ENCODE data around the gene RBM26. TPM values are rescaled to one million over a fixed set of nuclear protein-coding genes. Genes with fewer than 3 reads are reported as not detected.

Gene RBM26
- polyA plus RNA-seq, 3 donors, result 3.5 to 25.3 (median 5.0) TPM

- no peak overlapping the region for H3K27ac ChIP-seq (ENCODE audit: low read depth in 1 of 2, low read length in 2 of 2)
- no peaks in the 10 kb centered on the region for H3K9me3 ChIP-seq (replicated peaks in 1 of 2; ENCODE audit: control insufficient read depth in 1 of 2, insufficient read depth in 1 of 2, low read length in 2 of 2)
- H3K4me2 ChIP-seq (replicated peaks; ENCODE audit: extremely low read depth, low read length, poor library complexity, severe bottlenecking), result peak overlapping the region; percentile 26
- H3K4me3 ChIP-seq (replicated peaks in 1 of 3; ENCODE audit: low read depth in 2 of 3, low read length in 3 of 3), result peak overlapping the region in 1 of 3 experiments; percentile 1
- peak overlapping the region in 1 of 2 donors; percentile 59 for H3K4me3 Mint-ChIP-seq
- H3K9me3 Mint-ChIP-seq, result peaks cover 0 to 1% (median 0%) of the 10 kb centered on the region in 7 donors
- no peaks in the 10 kb centered on the region for H3K79me2 ChIP-seq (ENCODE audit: insufficient read depth, low read length)
- H4K20me1 ChIP-seq (ENCODE audit: insufficient read depth, low read length), result no peaks in the 10 kb centered on the region
- no CpG with 5 or more reads among the region's 3 CpGs for WGBS (ENCODE audit: insufficient coverage)
- no peak for TF ChIP-seq CTCF (IDR thresholded peaks at IDR 0.05)
- H3K36me3 ChIP-seq (replicated peaks in 1 of 2; ENCODE audit: control insufficient read depth in 1 of 2, insufficient read depth in 2 of 2, low read length in 2 of 2), result no peaks in the 10 kb centered on the region
- peaks cover 0 to 2% (median 1%) of the 10 kb centered on the region in 3 donors for H3K27me3 Mint-ChIP-seq (ENCODE audit: low read depth in 3 of 3)
- peaks cover 12 to 16% of the 10 kb centered on the region in 2 donors for H3K4me1 ChIP-seq (ENCODE audit: control insufficient read depth in 1 of 2, insufficient read depth in 2 of 2, low read length in 2 of 2)
- peak; percentile 6 to 14 (median 7) for DNase-seq
- intact Hi-C loops (cut with micrococcal nuclease), result no loop called here
- peak overlapping the region; percentile 9 for H3K9ac ChIP-seq (ENCODE audit: insufficient read depth, low read length, poor library complexity, severe bottlenecking)
- no peaks in the 10 kb centered on the region for H3K36me3 Mint-ChIP-seq
- H3K4me1 Mint-ChIP-seq, result peaks cover 16% of the 10 kb centered on the region
- H2AFZ ChIP-seq (ENCODE audit: insufficient read depth, low read depth, low read length, poor library complexity, severe bottlenecking), result no peak overlapping the region
- peak overlapping the region in 3 of 7 donors; percentile 3 to 85 (median 17) for H3K27ac Mint-ChIP-seq
- H3K27me3 ChIP-seq (ENCODE audit: control insufficient read depth in 2 of 2, insufficient read depth in 2 of 2, low read length in 2 of 2), result no peaks in the 10 kb centered on the region
Measured at GRCh38 chr13:79282976-79283375, 123.1 kb downstream of the RBM26 start.

- H3K4me3 Mint-ChIP-seq, result no peak overlapping the region
- intact Hi-C loops (cut with micrococcal nuclease), result no loop called here
Measured at GRCh38 chr13:79282508-79282907, 123.5 kb downstream of the RBM26 start.

More at GRCh38 chr13:79282508-79282907, 123.5 kb downstream of the RBM26 start:
- peaks cover 18% of the 10 kb centered on the region for H3K4me1 Mint-ChIP-seq
- H3K36me3 Mint-ChIP-seq, result no peaks in the 10 kb centered on the region
- H4K20me1 ChIP-seq (ENCODE audit: insufficient read depth, low read length), result no peaks in the 10 kb centered on the region
- TF ChIP-seq CTCF (IDR thresholded peaks at IDR 0.05), result no peak
- H3K27ac Mint-ChIP-seq, result peak overlapping the region in 1 of 7 donors; percentile 17
- DNase-seq, result no peak
- peak overlapping the region; percentile 26 for H3K4me2 ChIP-seq (replicated peaks; ENCODE audit: extremely low read depth, low read length, poor library complexity, severe bottlenecking)
- H3K36me3 ChIP-seq (replicated peaks in 1 of 2; ENCODE audit: control insufficient read depth in 1 of 2, insufficient read depth in 2 of 2, low read length in 2 of 2), result no peaks in the 10 kb centered on the region
- no peaks in the 10 kb centered on the region for H3K9me3 ChIP-seq (replicated peaks in 1 of 2; ENCODE audit: control insufficient read depth in 1 of 2, insufficient read depth in 1 of 2, low read length in 2 of 2)
- peaks cover 0 to 1% (median 0%) of the 10 kb centered on the region in 7 donors for H3K9me3 Mint-ChIP-seq
- H2AFZ ChIP-seq (ENCODE audit: insufficient read depth, low read depth, low read length, poor library complexity, severe bottlenecking), result no peak overlapping the region
- peaks cover 12 to 16% of the 10 kb centered on the region in 2 donors for H3K4me1 ChIP-seq (ENCODE audit: control insufficient read depth in 1 of 2, insufficient read depth in 2 of 2, low read length in 2 of 2)
- H3K27ac ChIP-seq (ENCODE audit: low read depth in 1 of 2, low read length in 2 of 2), result no peak overlapping the region
- H3K9ac ChIP-seq (ENCODE audit: insufficient read depth, low read length, poor library complexity, severe bottlenecking), result peak overlapping the region; percentile 9
- H3K4me3 ChIP-seq (replicated peaks in 1 of 3; ENCODE audit: low read depth in 2 of 3, low read length in 3 of 3), result peak overlapping the region in 1 of 3 experiments; percentile 1
- WGBS (ENCODE audit: insufficient coverage), result no CpG with 5 or more reads among the region's 4 CpGs
- no peaks in the 10 kb centered on the region for H3K27me3 ChIP-seq (ENCODE audit: control insufficient read depth in 2 of 2, insufficient read depth in 2 of 2, low read length in 2 of 2)
- H3K27me3 Mint-ChIP-seq (ENCODE audit: low read depth in 3 of 3), result peaks cover 0 to 2% (median 1%) of the 10 kb centered on the region in 3 donors
- H3K79me2 ChIP-seq (ENCODE audit: insufficient read depth, low read length), result no peaks in the 10 kb centered on the region

All from CD14-positive monocyte (primary cell).